NCI-H748 treated with DMSO at 0.1 percent for 48 hours (cell line): Measurements from ENCODE around the gene ANKFN1.

Experiments
- DNase-seq: peaks from one replicate; lab custom pipeline; 2025; lab: John Stamatoyannopoulos, UW

Gene ANKFN1

DNA sequence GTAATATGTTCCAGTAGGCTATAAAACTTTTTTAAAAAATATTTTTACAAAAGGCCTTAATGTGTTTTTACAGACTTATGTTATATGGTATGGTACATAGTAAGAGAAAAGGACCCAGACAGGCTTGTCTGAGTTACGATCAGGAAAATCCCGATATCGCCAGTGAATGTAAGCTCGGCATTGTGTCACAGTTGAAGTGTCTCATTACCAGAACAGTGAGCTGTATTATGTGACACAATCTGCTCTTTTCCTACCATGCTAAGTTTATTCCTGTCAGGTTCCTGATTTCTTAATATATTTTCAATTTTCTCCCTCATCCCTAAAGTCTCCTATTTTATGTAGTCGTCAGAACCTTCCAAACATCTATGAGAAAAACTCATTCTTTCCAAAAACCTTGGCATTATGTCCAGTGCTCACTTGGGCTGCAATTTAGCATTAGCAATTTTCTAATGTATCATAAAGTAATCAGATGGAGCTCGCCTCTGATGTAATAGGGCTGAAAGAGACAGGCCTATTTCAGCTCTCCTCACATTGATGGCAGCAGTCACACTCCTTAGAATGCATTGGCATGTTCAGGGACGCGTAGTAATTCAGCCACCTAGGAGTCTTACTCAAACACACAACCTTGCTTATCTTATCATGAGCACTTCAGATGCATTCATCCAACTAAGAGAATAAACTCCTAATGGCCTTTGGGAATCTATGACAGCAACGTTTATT is 292.6 kb downstream of the ANKFN1 start:
- DNase-seq, result no peak

DNA sequence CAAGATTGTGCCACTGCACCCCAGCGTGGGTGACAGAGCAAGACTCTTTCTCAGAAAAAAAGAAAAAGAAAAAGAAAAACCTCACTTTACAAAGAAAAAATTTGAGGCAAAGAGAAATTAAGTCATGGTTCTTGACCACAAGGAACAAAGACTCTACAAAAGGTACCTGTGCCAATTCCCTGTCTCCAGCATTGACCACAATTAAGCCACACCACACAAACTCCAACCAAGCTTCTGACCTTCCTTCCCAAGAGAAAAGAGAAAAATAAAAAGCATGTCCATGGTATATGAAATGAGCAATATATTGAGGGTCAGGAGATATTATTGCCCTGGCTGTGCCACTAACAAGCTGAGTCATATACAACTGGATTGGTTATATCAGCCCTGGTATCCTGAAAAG is 293.9 kb downstream of the ANKFN1 start:
- no peak for DNase-seq

DNA sequence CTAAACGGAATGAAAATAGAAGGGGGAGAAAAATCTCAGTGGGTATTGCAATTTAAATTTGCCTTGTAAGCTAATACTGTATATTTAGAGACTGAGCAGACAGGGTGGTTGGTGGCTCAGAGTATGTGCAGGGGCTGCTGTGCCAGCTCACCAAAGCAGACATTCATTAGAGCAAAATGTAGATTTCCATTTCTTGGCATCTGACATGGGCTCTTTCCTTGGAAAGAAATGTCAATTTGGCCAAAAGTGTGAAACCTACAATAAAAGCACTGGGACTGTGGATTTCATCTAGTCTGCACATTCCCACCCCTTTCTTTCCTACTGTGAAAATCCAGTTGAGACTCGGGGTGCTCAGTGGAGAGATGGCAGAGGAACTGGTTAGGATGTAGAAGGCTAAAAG is 295.1 kb downstream of the ANKFN1 start:
- no peak for DNase-seq

DNA sequence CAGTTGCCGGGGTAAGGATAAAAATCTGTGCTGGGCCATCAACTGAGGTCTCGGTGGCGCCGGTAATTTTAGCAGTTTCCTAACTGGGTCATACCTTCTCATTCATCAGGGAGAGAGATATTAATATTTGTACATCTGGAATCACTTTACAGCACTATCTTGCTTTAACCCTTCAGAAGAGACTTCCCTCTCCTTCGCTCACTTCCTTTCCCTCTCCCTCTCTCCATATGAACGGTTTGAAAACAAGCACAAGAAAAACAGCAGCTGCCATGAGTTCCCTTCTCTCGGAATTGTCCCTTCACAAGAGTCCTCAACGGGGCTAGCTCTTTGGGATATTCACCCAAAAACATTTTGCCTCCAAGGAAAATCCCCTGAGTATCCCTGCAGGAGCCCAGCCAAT is 295.9 kb downstream of the ANKFN1 start:
- DNase-seq, result no peak

DNA sequence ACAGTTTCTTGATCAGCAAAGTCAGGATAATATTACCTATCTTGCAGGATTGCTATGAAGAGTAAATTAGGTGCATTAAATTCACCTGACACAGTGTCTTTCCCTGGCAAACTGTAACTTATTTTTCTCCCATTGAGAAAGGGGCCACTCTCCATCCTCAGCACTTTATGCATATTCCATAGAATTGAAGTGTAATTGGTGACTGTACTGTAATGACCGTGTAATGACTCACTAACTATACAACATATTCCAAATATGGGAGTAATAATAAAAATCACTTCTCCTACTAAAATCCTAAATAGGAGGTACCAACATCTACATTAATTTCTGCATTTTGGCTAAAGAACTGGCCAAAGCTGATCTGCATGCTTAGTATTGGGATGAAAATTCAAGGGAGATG is 298.4 kb downstream of the ANKFN1 start:
- no peak for DNase-seq

DNA sequence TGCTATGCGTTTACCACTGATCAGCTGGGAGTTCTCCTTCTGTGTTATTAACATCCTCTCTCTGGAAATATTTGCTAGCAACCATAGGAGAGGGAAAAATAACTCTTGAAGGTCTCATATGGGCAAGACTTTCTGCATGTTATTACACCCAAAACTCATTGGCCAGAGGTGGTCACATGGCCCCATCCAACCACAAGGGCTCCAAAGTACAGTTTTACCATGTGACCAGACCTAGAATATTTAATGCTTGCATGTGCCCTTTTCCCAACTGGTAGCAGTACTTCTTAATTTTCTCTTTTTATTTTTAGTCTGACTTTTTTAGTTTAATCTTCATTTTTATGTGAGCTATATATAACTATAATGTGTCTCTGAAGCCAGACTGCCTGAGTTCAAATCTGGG is 299.2 kb downstream of the ANKFN1 start:
- DNase-seq, result no peak

DNA sequence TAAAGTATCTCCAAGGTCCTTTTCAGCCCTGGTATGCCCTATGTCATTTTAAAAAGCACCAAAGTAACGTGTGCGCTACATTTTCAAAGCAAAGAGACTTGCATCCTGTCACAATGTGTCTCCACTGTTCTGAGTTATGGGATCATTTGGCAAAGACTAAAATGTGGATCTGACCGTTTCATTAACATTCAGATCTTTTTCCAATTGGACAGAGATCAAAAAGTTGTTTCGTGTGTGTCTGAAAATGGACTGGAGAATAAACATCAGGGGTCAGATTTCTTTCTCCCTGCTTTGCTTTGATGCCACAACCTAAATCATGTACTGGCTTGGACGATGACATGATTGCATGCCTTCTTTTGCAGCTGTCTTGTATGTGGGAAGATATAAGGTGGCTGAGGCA is 304.2 kb downstream of the ANKFN1 start:
- DNase-seq, result no peak

DNA sequence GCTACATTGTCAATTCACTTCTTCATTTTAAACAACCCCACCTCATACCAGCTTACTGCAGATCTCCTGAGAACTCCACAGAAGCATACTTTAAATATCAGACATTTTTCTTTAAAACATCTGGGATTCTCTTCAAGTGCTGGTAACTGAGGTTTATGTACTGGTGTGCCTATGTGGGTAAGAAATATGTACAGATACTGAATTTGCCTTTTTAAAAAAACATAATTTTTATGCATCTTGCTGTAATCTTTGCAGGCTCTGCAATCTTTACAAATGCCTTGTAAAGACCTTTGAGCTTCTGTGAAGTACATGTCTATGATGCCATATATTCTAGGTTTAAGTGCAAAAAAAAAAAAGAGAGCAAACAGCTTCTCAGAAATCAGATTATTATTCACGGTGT is 312.6 kb downstream of the ANKFN1 start:
- DNase-seq, result no peak

DNA sequence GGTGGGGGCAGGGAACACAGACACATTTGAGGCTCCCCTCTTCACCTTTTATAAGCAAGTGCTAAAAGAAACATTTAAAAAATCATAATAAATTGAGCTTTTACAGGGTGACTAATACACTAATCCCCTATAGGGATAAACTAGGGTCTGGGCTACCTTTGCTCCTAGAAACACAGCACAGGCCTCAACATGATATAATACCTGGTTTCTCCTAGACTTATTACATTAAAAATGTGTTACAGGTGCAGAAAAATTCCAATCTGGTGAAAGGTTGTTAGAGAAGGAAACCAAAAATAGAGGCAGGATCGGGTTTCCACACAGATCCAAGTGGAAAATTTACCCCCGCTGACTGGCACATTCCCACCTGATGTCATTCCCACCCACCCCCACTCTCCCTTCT is 315.6 kb downstream of the ANKFN1 start:
- no peak for DNase-seq

DNA sequence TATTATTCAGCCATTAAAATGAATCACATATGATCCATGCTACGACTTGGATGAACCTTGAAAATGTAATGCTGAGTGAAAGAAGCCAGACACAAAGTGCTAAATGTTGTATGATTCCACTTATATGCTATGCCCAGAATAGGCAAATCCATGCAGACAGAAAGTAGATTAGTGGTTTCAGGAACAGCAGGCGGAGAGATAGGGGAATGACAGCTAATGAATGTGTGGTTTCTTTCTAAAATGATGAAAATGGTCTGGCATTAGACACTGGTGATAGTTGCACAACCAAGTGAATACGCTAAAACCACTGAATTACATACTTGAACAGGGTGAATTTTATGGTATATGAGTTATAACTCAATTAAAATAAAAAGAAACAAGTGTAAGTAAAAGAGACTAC is 318.4 kb downstream of the ANKFN1 start:
- no peak for DNase-seq

DNA sequence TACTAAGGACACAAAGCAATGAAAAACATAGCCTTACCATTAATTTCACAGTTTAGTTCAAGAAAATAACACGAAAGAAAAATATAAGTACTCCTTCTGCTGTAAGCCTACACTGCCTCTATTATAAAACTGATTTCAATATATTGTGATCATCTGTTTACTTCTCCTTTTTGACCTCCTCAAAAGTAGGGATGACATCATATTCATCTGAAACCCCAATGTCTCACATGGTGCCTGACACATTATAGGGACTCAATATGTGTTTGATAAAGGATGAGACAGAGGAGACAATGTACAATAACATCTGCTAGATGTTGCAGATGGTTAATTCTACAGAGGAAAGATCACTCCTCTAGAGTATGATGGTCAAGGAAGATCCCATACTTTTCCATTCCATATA is 321.8 kb downstream of the ANKFN1 start:
- no peak for DNase-seq

DNA sequence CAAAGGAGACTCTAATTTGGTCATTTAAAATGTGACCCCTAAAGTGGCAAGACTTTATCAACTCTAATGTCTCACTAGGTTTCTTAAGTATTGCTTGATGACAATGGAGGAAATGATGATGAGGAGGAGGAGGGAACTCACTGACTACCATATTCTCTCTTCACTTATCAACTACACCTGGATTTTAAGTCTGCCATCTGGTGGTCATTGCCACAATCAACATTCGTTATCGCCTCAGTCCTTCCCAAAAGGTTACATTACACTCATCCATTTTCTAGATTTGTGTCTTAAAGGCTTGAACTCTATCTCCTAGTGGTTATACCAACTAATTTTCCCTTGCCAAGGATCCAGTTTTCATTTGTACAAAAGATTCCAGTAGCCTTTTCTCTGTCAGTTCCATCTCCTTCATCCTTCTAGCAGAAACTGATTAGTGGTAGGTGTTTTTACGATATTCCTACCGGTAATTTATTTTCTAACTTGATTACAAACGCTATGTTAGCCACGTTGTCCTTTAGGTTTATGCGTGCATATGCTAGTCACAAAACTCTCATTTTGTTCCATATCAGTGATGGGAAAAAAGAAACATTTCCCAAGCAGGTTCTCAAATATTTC is 325.7 kb downstream of the ANKFN1 start:
- DNase-seq, result no peak

DNA sequence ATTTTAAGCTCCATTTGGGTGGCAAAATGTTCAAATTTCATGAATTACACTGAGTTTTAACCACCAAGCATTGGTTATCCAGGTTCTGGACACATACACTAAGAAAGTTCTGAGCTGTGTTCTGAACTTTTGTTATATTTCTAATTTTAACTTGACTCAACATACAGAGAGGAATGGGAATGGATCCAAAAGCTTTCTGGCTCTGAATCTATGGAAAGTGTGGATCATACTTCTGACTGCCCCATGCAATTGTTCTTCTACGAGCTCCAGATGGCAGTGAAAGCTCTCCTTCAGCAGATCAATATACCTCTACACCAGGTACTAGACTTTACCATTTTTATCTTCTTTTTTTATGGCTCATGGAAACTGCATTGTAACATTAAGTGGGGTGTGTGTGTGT is 327.2 kb downstream of the ANKFN1 start:
- DNase-seq, result no peak

DNA sequence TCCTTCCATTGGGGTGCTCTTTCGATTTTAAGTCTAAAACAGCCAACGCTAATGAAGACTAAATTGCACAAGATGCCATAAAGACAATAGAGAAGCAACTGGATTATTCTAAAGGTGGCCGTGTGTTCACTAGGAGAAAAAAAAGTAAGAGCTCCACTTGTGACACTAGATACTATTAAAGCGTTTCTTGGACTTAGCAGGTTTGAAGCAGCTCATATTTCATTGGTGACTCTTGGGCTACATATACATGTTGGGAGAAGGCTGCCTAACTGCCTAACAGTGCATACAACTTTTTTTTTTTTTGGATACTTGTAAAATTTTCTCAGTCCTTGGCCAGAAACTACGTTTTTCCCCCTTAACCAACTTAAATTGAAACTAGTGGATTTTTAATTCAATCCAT is 328.4 kb downstream of the ANKFN1 start:
- DNase-seq, result no peak

DNA sequence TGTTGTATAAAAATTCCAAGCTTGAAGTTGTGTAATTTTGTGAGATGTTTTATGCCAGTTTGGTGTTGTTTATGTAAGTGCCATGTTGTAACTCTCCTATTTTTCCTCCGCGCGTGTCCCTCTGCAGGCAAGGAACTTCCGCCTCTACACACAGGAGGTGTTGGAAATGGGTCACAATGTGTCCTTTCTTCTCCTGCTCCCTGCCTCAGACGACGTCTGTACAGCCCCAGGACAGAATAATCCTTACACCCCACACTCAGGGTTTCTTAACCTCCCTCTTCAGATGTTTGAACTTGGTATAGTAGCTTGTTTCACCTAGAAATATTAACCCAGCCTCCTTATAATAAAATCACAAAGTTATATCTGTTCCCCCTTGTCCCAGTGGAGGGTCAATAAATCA is 329.0 kb downstream of the ANKFN1 start:
- no peak for DNase-seq

DNA sequence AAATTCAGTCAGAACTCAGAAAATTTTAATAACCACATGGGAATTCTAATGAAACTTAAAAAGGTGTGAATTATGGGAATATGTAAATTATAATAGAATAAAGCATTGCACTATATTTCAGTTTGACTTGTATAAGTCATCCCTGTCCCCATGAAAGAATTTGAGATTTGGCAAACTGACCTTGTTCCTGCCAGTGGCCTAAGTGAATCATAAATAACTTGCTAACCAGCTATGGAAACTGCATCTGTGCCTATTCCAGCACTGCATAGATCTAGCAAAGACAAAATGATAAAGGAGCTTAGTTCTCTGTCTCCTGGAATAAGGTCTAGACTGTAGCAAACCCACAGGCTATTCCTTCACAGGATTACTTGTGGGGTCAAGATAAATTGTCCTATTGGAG is 333.5 kb downstream of the ANKFN1 start:
- no peak for DNase-seq

DNA sequence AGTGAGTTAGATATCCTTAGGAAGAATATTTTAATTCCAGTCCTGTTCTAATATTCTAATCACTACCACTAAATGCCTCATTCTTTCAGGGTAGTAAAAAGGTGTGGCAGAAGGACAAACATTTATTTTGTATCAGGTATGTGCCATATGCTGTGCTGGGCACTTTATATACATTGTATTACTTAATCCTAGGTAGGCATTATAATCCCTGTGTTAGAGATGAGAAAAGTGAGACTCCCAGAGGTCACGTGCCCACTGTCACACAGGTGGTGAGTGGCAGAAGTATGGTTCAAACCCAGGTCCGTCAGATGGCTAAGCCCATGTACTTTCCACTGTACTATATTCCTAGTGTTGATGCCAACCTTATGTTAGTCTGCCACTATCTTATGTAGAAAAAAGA is 335.5 kb downstream of the ANKFN1 start:
- DNase-seq, result no peak

DNA sequence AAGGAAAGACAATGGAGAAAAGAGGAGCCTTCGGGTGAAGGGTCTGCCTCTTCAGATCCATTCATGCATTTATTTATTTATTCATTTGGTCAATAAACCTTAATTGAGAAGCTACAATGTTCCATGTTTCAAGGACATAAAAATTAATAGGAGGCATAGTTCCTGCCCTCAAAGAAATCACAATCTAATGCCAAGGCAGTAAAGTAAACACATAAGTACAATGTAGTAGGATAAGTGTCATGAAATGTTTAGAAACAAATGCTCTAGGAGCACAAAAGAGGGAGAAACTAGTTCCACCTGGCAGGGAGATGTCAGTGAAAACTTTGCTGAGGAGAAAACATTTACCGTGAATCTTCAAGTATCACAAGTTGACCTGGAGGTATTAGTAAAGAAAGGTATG is 336.7 kb downstream of the ANKFN1 start:
- DNase-seq, result no peak

DNA sequence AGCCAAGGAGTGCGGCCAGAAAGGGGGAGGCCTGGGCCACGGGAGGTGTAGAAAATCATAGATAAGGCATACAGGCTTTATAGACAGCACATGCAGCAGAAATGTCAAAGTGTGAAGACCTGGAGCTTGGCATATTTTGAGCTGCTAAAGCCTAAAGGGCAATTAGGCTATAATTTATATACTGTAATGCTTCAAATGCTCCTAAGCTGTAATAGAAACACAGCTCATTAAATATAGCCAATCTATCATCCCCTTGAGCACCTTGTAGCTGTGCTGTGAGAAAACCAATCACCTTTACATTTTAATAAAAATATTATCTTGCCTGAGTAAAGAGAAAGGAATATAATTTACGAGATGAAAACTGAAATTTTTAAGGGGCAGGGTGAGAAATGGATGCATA is 342.3 kb downstream of the ANKFN1 start:
- DNase-seq, result no peak

DNA sequence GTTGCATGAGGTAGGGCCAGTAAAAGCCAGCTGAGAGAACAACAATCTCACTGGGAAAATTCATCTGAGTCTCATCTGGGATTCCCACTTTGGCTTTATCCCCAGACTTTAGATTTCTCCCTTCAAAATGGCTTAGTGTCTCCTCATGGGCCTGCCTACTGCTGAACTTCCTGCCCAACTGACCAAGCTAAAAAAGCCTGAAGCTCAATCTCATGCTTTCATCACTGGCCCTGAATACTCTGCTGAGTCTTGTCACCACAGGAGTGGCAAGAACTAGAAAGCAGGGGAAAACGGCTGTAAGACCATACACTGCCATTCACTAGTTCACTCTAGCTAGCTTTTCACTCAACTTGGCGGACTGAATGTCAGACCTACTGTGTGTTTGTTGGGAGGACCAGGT is 343.9 kb downstream of the ANKFN1 start:
- no peak for DNase-seq

DNA sequence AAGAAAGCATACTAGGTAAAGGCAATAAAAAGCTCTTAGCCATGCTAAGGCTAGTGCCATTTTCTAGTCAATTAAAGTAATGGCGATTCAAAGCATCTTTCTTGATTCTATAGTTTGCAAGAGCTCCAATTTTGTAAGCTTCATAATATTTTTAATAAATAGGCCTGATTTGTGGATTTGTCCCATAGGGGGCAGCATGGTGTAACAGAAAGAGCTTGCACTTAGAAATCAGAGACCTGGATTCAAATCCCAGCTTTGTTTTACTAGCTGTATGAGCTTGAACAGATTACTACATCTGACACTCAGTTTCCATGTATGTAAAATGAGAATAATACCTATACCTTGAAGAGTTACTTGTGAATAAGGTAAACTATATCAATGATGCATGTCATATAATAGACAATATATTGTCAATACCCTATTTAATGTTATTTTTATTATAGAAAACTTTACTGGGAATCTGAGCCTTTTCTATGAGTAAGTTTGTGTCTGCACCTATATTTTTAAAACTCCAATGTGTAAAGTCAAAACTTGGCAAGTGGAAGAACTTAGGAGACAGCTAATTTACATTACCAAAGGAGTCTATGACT is 346.6 kb downstream of the ANKFN1 start:
- DNase-seq, result no peak

DNA sequence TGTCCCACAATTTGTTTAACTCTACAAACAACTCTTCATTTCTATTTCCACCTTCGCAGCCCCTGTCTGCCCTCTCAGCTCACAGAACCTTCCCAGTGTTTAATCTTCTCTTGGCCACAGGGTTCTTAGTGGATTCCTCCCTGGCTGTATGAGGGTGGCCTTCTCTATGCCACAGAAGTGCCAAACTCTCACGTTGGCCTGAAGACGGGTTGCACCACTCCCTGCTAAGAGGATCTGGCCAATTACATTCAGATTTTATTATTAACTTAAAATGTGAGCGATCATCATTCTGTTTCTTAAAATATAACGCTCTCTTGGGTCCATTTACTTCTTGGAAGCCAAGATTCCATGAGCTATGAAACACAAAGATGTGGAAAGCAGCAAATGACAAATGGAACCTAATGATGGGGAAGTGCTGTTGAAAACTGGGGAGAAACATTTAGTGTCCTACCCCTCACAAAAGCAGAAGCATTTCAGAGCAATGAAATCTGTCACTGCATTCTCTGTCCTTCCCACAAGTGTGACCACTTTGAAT is 348.9 kb downstream of the ANKFN1 start:
- DNase-seq, result no peak

DNA sequence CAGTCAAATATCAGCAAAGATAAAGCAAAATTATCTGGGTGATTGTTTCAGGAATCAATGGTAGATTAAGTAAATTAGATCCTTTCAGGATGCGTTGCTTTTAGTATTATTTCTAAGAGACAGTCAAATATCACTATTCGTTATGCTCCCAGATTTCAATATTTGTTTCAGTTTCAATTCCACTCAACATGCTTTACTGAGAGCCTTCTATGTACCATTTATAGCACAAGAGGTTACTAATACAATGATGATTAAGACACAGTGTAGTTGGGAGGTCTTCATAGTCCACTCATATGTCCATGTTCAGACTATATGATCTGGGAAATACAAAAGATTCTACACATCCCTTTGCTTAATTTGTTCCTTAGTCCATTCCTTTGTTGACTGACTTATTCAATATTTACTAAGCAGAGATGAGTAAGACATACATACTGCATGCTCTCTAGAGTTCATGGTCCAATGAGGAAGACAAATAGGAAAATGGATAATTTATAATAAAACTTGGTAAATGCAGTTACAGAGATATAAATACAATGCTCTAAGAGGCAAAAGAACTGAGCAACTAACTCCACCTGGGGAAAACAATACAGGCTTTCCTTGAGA is 352.0 kb downstream of the ANKFN1 start:
- DNase-seq, result no peak
